HCT116 (cell line): ENCODE data around the gene CD22. TPM values are rescaled to one million over a fixed set of nuclear protein-coding genes. Genes with fewer than 3 reads are reported as not detected.

Experiments
- ATAC-seq: fragments of 200-7000 bp; cut with Tn5 transposase; 2 replicates; pipeline ENCODE4 v1.9.1; 2020; ENCODE audit warnings: mild to moderate bottlenecking, moderate library complexity
- BruUV-seq: library from RNA; stranded (reverse); fragments of 400-500 nt; replicated peaks from 2 replicates; lab custom pipeline; 2021; lab: Mats Ljungman, UMichigan
- CTCF ChIA-PET: fragments of 300-600 bp; sonication (Branson Sonifier 250); formaldehyde crosslinking; loops from one replicate; lab custom pipeline; 2021; ENCODE audit warnings: antibody characterized with exemption; lab: Charles Lee
- POLR2A ChIA-PET: fragments of 300-600, 350-600 bp; sonication (Branson Sonifier 250); formaldehyde crosslinking; loops from one replicate; lab custom pipeline; 2021; ENCODE audit warnings: antibody characterized with exemption; lab: Charles Lee
- RAD21 ChIA-PET, 2 experiments: fragments of 300-600 bp; sonication (Branson Sonifier 250); formaldehyde crosslinking; loops; one replicate each; lab custom pipeline; 2023; ENCODE audit warnings: low total read pairs in 2 of 2; ENCODE audit not compliant: uncharacterized antibody in 2 of 2, unreplicated experiment in 2 of 2, low non-redundant PET in 1 of 2; lab: Charles Lee
- DNase-seq: peaks from one replicate; pipeline ENCODE4 v3.0.0-alpha.2; 2010; ENCODE audit warnings: low read depth, low spot score
- H2AFZ ChIP-seq: fragments of 200-600 bp; shearing (Covaris generic), sonication (generic); 2 replicates; pipeline ENCODE4 v1.6.1; 2017; ENCODE audit warnings: low read depth, mixed run types, mixed read lengths, antibody characterized with exemption, low read length; ENCODE audit not compliant: poor library complexity, severe bottlenecking
- H3K27ac ChIP-seq: 2 replicates; pipeline ENCODE4 v1.5.1; 2012; ENCODE audit warnings: low read depth, low read length
- H3K27me3 ChIP-seq: fragments of 200-600 bp; sonication (generic); 2 replicates; pipeline ENCODE4 v1.6.1; 2016; ENCODE audit warnings: mixed run types, low read length, mixed read lengths; ENCODE audit not compliant: insufficient read depth
- H3K36me3 ChIP-seq, 2 experiments: fragments of 200-500 bp in 1 of 2; fragments of 200-600 bp in 1 of 2; sonication (Bioruptor generic) in 1 of 2; sonication (generic) in 1 of 2; 2 replicates each; pipeline versions ENCODE4 v1.5.1 to v1.6.1; 2014 to 2016; ENCODE audit warnings: low read length in 2 of 2, inconsistent platforms in 1 of 2, mixed read lengths in 1 of 2, mixed run types in 1 of 2; ENCODE audit not compliant: insufficient read depth in 2 of 2, control insufficient read depth in 1 of 2
- H3K4me1 ChIP-seq, 2 experiments: fragments of 200-600 bp in 1 of 2; sonication (generic) in 1 of 2; 2 replicates each; pipeline versions ENCODE4 v1.5.1 to v1.6.1; 2012 to 2017; ENCODE audit warnings: low read length in 2 of 2, inconsistent platforms in 1 of 2, mild to moderate bottlenecking in 1 of 2, mixed read lengths in 1 of 2, mixed run types in 1 of 2, moderate library complexity in 1 of 2; ENCODE audit not compliant: insufficient read depth in 2 of 2, control insufficient read depth in 1 of 2
- H3K4me2 ChIP-seq: fragments of 200-600 bp; sonication (generic); 2 replicates; pipeline ENCODE4 v1.6.1; 2017; ENCODE audit warnings: mixed run types, low read length, mixed read lengths
- H3K4me3 ChIP-seq, 2 experiments: fragments of 200-600 bp in 1 of 2; sonication (generic) in 1 of 2; replicated peaks in 1 of 2; 2 replicates each; pipeline ENCODE4 v1.5.1; 2011 to 2016; ENCODE audit warnings: low read length in 2 of 2, control low read depth in 1 of 2, low read depth in 1 of 2, mild to moderate bottlenecking in 1 of 2, mixed read lengths in 1 of 2, mixed run types in 1 of 2
- H3K79me2 ChIP-seq: fragments of 200-600 bp; sonication (generic); 2 replicates; pipeline ENCODE4 v1.6.1; 2017; ENCODE audit warnings: mild to moderate bottlenecking, mixed run types, low read length, moderate library complexity, mixed read lengths; ENCODE audit not compliant: insufficient read depth
- H3K9ac ChIP-seq: fragments of 200-600 bp; sonication (generic); 2 replicates; pipeline ENCODE4 v1.6.1; 2016; ENCODE audit warnings: low read length, mixed read lengths
- H3K9me2 ChIP-seq: fragments of 200-600 bp; sonication (generic), shearing (Covaris generic); 2 replicates; pipeline ENCODE4 v1.6.1; 2017; ENCODE audit warnings: mixed run types, mild to moderate bottlenecking, moderate library complexity; ENCODE audit not compliant: insufficient read depth
- H3K9me3 ChIP-seq, 2 experiments: fragments of 200-500 bp in 1 of 2; fragments of 200-600 bp in 1 of 2; sonication (Bioruptor generic) in 1 of 2; sonication (generic) in 1 of 2; 2 replicates each; pipeline ENCODE4 v1.6.1; 2014 to 2017; ENCODE audit warnings: low read length in 2 of 2, mixed read lengths in 2 of 2, inconsistent platforms in 1 of 2, low read depth in 1 of 2, mild to moderate bottlenecking in 1 of 2, mixed run types in 1 of 2, moderate library complexity in 1 of 2; ENCODE audit not compliant: control insufficient read depth in 1 of 2, insufficient read depth in 1 of 2
- H4K20me1 ChIP-seq: fragments of 200-600 bp; sonication (generic), shearing (Covaris generic); 2 replicates; pipeline ENCODE4 v1.6.1; 2017; ENCODE audit warnings: mixed run types, mild to moderate bottlenecking, moderate library complexity; ENCODE audit not compliant: insufficient read depth
- CBX3 ChIP-seq: IDR thresholded peaks from 2 replicates; pipeline ENCODE4 v1.6.1; 2012; ENCODE audit warnings: low read depth
- CTCF ChIP-seq, 3 experiments: fragments of 200-600 bp in 1 of 3; sonication (generic) in 1 of 3; IDR thresholded peaks in 2 of 3; conservative IDR thresholded peaks in 1 of 3; 2 replicates each; pipeline ENCODE4 v1.5.1; 2012 to 2017; ENCODE audit warnings: low read depth in 2 of 3, low read length in 2 of 3, antibody characterized with exemption in 1 of 3, borderline replicate concordance in 1 of 3, control low read depth in 1 of 3, mild to moderate bottlenecking in 1 of 3, mixed read lengths in 1 of 3, mixed run types in 1 of 3, moderate library complexity in 1 of 3; ENCODE audit not compliant: insufficient read depth in 1 of 3
- EGR1 ChIP-seq: IDR thresholded peaks from 2 replicates; pipeline ENCODE4 v1.6.1; 2012; ENCODE audit warnings: low read depth
- POLR2A ChIP-seq: IDR thresholded peaks from 2 replicates; pipeline ENCODE4 v1.7.0; 2011; ENCODE audit warnings: borderline replicate concordance; ENCODE audit not compliant: insufficient read depth, insufficient read length; ENCODE audit errors: extremely low read depth
- POLR2AphosphoS5 ChIP-seq: IDR thresholded peaks from 2 replicates; pipeline ENCODE4 v1.6.1; 2011; ENCODE audit warnings: mild to moderate bottlenecking, low read depth, low read length, moderate library complexity
- SRF ChIP-seq: IDR thresholded peaks from 2 replicates; pipeline ENCODE4 v1.6.1; 2012; ENCODE audit warnings: low read depth
- YY1 ChIP-seq: IDR thresholded peaks from 2 replicates; pipeline ENCODE4 v1.6.1; 2011; ENCODE audit warnings: low read length, low read depth, moderate library complexity, mild to moderate bottlenecking; ENCODE audit not compliant: insufficient replicate concordance; ENCODE audit errors: extremely low read depth
- ZBTB33 ChIP-seq: IDR thresholded peaks from 2 replicates; pipeline ENCODE4 v1.6.1; 2011; ENCODE audit warnings: mild to moderate bottlenecking, low read length, moderate library complexity; ENCODE audit not compliant: insufficient replicate concordance; ENCODE audit errors: extremely low read depth
- ZFX ChIP-seq: fragments of 450-650 bp; IDR thresholded peaks from 2 replicates; pipeline ENCODE4 v1.6.1; 2017
- intact Hi-C: fragments of 100-400 bp; cut with micrococcal nuclease; formaldehyde crosslinking; loops from 2 replicates; pipeline ENCODE4 v1.10.0; 2022
- total RNA-seq: library from RNA; stranded (reverse); gene quantifications from one replicate; pipeline ENCODE4 v1.2.1, GENCODE V29; 2021; ENCODE audit not compliant: unreplicated experiment
- TF ChIP-seq, protein P1 (sequence below): IDR thresholded peaks from 2 replicates; pipeline ENCODE4 v1.6.1; 2012

CD22 gene
- total RNA-seq, 1 experiment from 2014 or later = 7.0 TPM

DNA sequence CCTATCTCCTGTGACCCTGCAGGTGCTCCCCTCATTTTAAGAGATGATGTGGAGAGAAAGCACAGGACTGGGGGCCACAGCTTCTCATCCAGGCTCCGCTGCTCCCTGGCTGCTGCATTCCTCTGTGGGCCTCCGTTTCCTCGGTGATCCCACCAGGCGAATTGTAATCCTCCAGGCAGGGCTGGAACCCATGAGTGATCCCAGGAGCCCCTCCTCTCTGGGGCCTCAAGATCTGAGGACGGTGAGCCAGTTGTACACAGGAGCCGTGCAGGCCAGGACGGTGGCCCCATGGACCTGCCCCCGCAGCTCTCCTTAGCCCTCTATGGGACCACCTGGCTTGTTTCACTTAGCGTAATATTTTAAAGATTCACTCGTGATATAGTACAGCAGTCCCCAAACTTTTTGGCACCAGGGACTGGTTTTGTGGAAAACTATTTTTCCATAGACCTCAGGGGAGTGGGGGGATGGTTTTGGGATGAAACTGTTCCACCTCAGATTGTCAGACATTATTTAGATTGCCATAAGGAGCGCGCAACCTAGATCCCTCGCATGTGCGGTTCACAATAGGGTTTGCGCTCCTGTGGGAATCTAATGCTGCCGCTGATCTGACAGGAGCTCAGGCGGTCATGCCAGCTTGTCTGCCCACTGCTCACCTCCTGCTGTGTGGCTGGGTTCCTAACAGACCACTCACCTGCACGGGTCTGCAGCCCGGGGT is 34.9 kb downstream of the CD22 start:
- ChIA-PET POLR2A (no interaction called here), CTCF (no interaction called here)
- no peak for DNase-seq

More for the DNA sequence above, 34.9 kb downstream of the CD22 start:
- no TSS peak for BruUV-seq
- no peaks in the 10 kb centered on the region for H3K9me2 ChIP-seq
- H3K27me3 ChIP-seq = peaks cover 3% of the 10 kb centered on the region
- no peak overlapping the region for H3K4me2 ChIP-seq
- no peak overlapping the region for H3K27ac ChIP-seq
- H3K79me2 ChIP-seq = no peaks in the 10 kb centered on the region
- RAD21 ChIA-PET = no interaction called here
- H2AFZ ChIP-seq = no peak overlapping the region
- no peak for ATAC-seq
- intact Hi-C loops = no loop called here
- H3K9me3 ChIP-seq = no peaks in the 10 kb centered on the region
- TF ChIP-seq, protein P1, sequence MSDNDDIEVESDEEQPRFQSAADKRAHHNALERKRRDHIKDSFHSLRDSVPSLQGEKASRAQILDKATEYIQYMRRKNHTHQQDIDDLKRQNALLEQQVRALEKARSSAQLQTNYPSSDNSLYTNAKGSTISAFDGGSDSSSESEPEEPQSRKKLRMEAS = no peak
- TF ChIP-seq ZFX = no peak
- no peak for TF ChIP-seq POLR2AphosphoS5
- TF ChIP-seq CBX3 = no peak
- TF ChIP-seq EGR1 = no peak
- TF ChIP-seq POLR2A = no peak
- no peak for TF ChIP-seq SRF
- no peak for TF ChIP-seq ZBTB33
- no peak for TF ChIP-seq YY1
- no peak for TF ChIP-seq CTCF (IDR thresholded peaks at IDR 0.05 in 2 of 3, conservative IDR thresholded peaks at IDR 0.05 in 1 of 3; ENCODE audit: borderline replicate concordance in 1 of 3, insufficient read depth in 1 of 3, low read depth in 2 of 3, low read length in 2 of 3)
- no peaks in the 10 kb centered on the region for H3K36me3 ChIP-seq
- H3K4me3 ChIP-seq = no peak overlapping the region
- no peaks in the 10 kb centered on the region for H3K4me1 ChIP-seq
- H3K9ac ChIP-seq = no peak overlapping the region
- no peaks in the 10 kb centered on the region for H4K20me1 ChIP-seq
